WERI-Rb-1 (cell line): ENCODE data around the gene CEP85.

Experiments used
- DNase-seq: peaks from one replicate; pipeline ENCODE4 v3.0.0-alpha.2; 2020
- H3K27ac ChIP-seq: fragments of 250-450 bp; sonication (Bioruptor Pico); 2 replicates; pipeline ENCODE4 v1.5.1; 2020; ENCODE audit warnings: mild to moderate bottlenecking, moderate library complexity
- H3K27me3 ChIP-seq: fragments of 250-450 bp; sonication (Bioruptor Pico); 2 replicates; pipeline ENCODE4 v1.5.1; 2021; ENCODE audit warnings: mild to moderate bottlenecking, low read depth, moderate library complexity; ENCODE audit not compliant: insufficient read depth, severe bottlenecking
- H3K36me3 ChIP-seq: fragments of 250-450 bp; sonication (Bioruptor Pico); 2 replicates; pipeline ENCODE4 v1.5.1; 2020; ENCODE audit warnings: mild to moderate bottlenecking, moderate library complexity
- H3K4me3 ChIP-seq: 2 replicates; pipeline ENCODE4 v1.5.1; 2011; ENCODE audit warnings: low read depth, mild to moderate bottlenecking, control low read depth, low read length
- H3K9me3 ChIP-seq: fragments of 250-450 bp; sonication (Bioruptor Pico); 2 replicates; pipeline ENCODE4 v1.5.1; 2021; ENCODE audit warnings: mild to moderate bottlenecking, moderate library complexity; ENCODE audit not compliant: severe bottlenecking
- TF ChIP-seq, protein P1 (sequence below): IDR thresholded peaks from 2 replicates; pipeline ENCODE4 v1.5.1; 2011; ENCODE audit warnings: low read depth, mild to moderate bottlenecking, control low read depth, inconsistent platforms, low read length

The CEP85 gene

DNA sequence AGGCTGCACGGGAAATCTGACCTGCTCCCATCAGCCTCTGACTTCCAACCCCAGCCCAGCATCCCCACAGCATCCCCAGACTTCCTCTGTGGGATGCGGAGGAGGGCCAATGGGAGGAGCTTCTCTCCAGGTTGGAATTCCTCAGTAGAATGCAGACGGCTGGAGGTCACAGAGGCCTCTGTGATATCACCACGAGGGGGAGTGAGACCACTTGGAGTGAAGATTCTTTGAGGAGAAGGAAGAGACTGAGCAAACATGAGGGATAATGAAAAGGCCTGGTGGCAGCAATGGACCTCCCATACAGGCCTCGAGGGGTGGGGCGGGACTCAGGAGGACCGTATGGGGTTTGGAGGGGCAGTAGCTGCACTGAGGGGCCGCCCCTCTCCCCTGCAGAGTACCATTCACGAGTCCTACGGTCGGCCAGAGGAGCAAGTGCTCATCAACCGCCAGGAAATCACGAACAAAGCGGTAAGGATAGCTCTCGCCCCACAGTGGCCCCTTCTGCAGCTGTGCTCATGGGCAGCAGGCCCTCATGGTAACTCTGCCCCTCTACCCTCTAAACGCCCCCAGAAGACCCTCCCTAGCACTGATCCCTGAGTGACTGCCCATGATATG is 43.5 kb upstream of the CEP85 start, which contains the start of gene CATSPER4:
TSS of gene CATSPER4 (plus strand) at position 230 of the 615 bp plus-strand sequence. CDS start at position 256, 26 bp downstream.
- TF ChIP-seq, protein P1, sequence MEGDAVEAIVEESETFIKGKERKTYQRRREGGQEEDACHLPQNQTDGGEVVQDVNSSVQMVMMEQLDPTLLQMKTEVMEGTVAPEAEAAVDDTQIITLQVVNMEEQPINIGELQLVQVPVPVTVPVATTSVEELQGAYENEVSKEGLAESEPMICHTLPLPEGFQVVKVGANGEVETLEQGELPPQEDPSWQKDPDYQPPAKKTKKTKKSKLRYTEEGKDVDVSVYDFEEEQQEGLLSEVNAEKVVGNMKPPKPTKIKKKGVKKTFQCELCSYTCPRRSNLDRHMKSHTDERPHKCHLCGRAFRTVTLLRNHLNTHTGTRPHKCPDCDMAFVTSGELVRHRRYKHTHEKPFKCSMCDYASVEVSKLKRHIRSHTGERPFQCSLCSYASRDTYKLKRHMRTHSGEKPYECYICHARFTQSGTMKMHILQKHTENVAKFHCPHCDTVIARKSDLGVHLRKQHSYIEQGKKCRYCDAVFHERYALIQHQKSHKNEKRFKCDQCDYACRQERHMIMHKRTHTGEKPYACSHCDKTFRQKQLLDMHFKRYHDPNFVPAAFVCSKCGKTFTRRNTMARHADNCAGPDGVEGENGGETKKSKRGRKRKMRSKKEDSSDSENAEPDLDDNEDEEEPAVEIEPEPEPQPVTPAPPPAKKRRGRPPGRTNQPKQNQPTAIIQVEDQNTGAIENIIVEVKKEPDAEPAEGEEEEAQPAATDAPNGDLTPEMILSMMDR: peak; percentile 53
- Histone ChIP-seq H3K27me3 (no peaks in the 10 kb centered on the region), H3K9me3 (no peaks in the 10 kb centered on the region), H3K27ac (no peak within 1 kb of the TSS), H3K36me3 (no peaks in the 10 kb centered on the region), H3K4me3 (no peak within 1 kb of the TSS)
- DNase-seq: peak; percentile 74

DNA sequence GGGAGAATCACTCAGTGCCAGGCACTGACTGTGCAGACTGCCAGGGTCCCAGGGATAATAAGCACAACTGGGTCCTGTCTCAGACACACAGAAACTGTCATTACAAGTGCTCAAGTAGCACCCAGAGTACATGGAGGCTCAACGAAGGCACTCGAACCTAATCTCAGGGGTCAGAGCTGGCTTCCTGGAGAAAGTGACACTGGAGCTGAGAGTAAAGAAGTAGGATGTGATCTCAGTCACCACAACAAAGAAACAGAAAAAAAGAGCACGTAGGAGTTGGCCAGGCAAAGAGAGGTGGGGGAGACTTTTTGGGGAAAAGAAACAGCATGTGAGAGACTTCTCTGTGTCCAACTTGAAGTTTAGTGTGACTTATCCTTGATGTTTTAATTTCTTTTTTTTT is 42.3 kb upstream of the CEP85 start:
- TF ChIP-seq, protein P1: no peak
- Histone ChIP-seq H3K36me3 (no peaks in the 10 kb centered on the region), H3K27me3 (no peaks in the 10 kb centered on the region), H3K4me3 (no peak overlapping the region), H3K27ac (no peak overlapping the region), H3K9me3 (no peaks in the 10 kb centered on the region)
- DNase-seq: no peak

DNA sequence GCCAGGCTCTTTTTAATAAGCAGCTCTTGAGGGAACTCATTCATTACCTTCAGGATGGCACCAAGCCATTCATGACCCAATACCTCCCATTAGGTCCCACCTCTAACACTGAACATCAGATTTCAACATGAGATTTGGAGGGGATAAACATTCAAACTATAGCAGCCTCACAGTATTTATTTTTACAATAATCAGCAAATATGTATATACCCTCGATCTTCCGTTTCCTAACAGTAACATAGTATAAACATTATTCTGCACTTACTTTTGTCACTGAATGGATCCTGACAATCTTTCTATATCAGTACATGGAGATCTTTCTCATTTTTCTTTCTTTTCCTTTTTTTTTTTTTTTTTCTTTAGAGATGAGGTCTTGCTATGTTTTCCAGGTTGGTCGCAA is 38.2 kb upstream of the CEP85 start:
- H3K27ac ChIP-seq: no peak overlapping the region
- no peak overlapping the region for H3K4me3 ChIP-seq
- H3K27me3 ChIP-seq: no peaks in the 10 kb centered on the region
- H3K9me3 ChIP-seq: no peaks in the 10 kb centered on the region
- TF ChIP-seq, protein P1: no peak
- DNase-seq: no peak
- no peaks in the 10 kb centered on the region for H3K36me3 ChIP-seq

DNA sequence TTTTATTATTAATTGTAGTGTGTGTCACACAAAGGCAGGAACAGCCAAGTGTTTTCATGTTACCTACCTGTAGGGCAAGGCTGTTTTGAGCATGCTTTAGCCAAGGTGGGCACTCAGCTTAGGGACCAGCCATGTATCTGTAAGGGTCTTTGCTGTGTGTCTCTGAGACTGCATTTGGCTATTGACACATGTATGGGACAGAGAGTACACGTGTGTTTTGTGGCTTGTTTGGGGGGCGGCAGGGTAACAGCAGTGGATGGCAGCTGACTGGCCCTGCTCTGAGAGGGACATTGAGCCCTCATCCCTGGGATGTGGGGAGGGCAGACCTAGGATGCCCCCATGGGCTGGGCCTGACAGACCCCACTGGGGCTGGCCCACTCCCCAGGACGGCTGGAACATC is 36.7 kb upstream of the CEP85 start:
- Histone ChIP-seq H3K9me3 (no peaks in the 10 kb centered on the region), H3K36me3 (no peaks in the 10 kb centered on the region), H3K27me3 (no peaks in the 10 kb centered on the region), H3K4me3 (no peak overlapping the region), H3K27ac (no peak overlapping the region)
- DNase-seq: no peak
- TF ChIP-seq, protein P1: no peak

DNA sequence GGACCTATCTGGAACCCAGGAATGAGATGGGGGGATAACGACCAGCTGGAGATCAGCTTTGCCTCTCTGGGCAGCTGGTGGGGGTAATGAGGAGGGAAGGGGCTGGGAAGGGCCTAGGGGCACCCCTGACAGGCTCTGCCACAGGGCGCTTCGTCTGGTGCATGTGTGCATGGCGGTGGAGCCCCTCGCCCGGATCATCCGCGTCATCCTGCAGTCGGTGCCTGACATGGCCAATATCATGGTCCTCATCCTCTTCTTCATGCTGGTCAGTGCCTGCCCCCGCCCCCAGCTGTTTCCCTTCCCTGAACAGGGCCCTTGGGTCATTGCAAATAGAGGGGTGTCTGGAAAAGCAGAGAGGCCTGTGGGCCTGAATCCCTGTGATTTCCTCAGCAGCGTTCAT is 36.2 kb upstream of the CEP85 start:
- DNase-seq: no peak
- H3K9me3 ChIP-seq: no peaks in the 10 kb centered on the region

More for the DNA sequence above, 36.2 kb upstream of the CEP85 start:
- TF ChIP-seq, protein P1: no peak
- Histone ChIP-seq H3K27me3 (no peaks in the 10 kb centered on the region), H3K36me3 (no peaks in the 10 kb centered on the region), H3K4me3 (no peak overlapping the region), H3K27ac (no peak overlapping the region)
